GM19452 (cell line): Measurements from ENCODE around the gene DMAC2.
"Not testable (repeated sequence)": the region's sequence is repeated elsewhere in the genome, so short reads cannot be mapped to it uniquely, and the experiment has no call there.

Experiments
- ATAC-seq: cut with Tn5 transposase; IDR thresholded peaks from one replicate; pipeline ENCODE4 v1.9.1; 2021; ENCODE audit not compliant: unreplicated experiment

The DMAC2 gene

DNA sequence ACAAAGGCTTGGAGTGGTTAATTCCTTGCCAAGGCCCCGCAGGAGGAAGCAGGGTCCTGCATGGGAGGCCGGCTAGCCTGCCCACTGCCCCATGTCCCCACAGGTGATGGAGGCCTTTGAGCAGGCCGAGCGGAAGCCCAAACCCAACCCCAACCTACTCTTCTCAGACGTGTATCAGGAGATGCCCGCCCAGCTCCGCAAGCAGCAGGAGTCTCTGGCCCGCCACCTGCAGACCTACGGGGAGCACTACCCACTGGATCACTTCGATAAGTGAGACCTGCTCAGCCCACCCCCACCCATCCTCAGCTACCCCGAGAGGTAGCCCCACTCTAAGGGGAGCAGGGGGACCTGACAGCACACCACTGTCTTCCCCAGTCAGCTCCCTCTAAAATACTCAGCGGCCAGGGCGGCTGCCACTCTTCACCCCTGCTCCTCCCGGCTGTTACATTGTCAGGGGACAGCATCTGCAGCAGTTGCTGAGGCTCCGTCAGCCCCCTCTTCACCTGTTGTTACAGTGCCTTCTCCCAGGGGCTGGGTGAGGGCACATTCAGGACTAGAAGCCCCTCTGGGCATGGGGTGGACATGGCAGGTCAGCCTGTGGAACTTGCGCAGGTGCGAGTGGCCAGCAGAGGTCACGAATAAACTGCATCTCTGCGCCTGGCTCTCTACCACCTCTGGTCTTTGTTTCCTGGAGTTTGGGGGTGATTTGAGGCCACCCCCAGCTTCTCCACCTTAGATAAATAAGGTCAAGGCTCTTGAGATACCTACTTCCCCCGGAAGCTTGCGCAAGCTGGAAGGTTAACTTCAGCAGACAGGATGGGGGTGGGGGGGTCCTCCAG lies 15.2 kb downstream of the DMAC2 start:
- ATAC-seq, result no peak

DNA sequence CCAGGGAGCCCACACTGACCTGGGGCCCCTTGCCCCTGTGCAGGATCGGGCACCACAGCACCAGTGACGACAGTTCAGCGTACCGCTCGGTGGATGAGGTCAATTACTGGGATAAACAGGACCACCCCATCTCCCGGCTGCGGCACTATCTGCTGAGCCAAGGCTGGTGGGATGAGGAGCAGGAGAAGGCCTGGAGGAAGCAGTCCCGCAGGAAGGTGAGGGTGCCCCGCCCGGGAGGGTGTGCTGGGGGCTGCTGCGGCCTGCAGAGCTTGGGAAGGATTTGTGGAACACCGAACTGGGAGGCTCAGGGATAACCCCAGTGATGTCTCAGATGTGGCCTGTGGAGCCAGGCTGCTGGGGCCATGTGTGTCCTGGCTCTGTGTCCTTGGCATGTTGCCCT lies 16.8 kb downstream of the DMAC2 start:
- no peak for ATAC-seq

- ATAC-seq, result no peak
Measured at GRCh38 chr19:41422456-41422855, 17.3 kb downstream of the DMAC2 start.

DNA sequence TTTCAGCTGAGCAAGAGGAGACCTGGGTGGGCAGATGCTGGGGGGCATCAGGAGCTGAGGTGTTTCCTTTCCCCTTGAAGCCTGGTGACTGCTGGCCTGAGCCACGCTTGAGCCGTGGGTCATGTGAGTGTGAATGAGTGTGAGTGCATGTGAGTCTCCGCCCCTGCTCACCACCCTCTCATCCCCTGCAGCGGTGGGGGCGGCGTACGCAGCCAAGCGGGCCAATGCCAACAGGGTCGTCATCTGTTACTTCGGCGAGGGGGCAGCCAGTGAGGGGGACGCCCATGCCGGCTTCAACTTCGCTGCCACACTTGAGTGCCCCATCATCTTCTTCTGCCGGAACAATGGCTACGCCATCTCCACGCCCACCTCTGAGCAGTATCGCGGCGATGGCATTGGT lies 17.7 kb downstream of the DMAC2 start:
- ATAC-seq, result no peak

GRCh38 chr19:41421314-41421713 lies 18.4 kb downstream of the DMAC2 start:
- no peak for ATAC-seq

- ATAC-seq, result no peak
Measured at GRCh38 chr19:41420101-41420880, 19.4 kb downstream of the DMAC2 start.

DNA sequence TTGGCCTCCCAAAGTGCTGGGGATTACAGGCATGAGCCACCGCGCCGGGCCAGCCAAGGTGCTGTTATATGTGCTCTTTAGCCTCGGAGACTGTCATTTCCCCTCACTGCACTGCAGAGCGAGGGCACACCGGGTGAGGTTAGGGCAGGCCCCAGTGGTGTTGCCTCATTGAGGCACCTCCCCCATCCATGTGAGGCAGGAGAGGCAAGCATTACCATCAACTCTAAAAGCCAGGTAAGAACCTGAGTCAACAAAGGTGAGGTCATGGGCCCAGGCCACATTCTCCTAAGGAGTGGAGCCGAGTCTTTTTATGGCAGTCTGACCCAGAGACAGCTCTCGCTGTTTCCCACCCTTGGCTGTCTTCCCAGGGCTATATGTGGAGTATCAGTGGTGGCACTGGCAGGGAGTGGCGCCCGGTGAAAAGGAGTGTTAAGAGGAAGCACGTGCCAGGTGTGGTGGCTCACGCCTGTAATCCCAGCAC lies 23.5 kb downstream of the DMAC2 start:
- no peak for ATAC-seq

DNA sequence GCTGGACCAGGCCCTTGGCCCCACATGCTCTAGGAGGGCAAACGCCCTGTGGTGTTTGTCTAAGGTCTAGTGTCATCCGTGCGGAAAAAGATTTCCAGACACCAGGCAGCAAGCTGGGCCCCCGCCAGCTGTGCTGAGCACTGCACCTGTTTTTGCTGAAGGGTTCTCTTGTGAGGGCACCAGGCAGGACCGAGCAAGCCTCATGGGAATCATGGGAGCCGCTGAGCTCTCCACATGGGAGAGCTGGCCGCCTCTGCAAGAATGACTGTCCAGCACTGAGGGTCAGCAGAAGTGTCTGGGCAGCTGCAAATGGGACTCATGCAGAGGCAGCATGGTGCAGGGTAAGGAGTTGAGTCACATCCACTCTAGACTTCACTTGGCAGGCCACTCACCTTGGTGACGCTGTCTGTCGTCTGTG lies 24.5 kb downstream of the DMAC2 start:
- ATAC-seq, result no peak

GRCh38 chr19:41414461-41414860 lies 25.3 kb downstream of the DMAC2 start:
- no peak for ATAC-seq

- ATAC-seq, result no peak
Measured at GRCh38 chr19:41413947-41414346, 25.8 kb downstream of the DMAC2 start.

DNA sequence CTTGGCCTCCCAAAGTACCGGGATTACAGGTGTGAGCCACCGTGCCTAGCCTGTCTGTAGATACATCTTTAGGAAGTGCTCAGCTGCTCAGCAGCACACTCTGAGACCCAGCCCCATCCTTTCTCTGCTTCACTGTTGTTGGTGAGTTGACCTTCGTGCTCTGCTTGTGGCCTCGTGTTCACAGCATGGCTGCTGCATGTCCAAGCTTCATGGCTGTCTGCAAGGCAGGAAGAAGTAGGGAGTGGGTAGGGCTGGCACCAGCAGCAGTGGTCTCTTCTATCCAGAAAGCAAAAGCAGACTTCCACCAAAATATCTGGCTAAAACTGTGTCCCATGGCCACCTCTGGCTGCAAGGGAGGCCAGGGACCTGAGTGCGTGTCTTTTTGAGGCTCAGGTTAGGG lies 26.8 kb downstream of the DMAC2 start:
- ATAC-seq, result no peak

- no peak for ATAC-seq
Measured at GRCh38 chr19:41411968-41412265, 27.8 kb downstream of the DMAC2 start.

- ATAC-seq, result no peak
Measured at GRCh38 chr19:41411100-41411967, 28.4 kb downstream of the DMAC2 start.

- no peak for ATAC-seq
Measured at GRCh38 chr19:41410336-41411054, 29.2 kb downstream of the DMAC2 start.

DNA sequence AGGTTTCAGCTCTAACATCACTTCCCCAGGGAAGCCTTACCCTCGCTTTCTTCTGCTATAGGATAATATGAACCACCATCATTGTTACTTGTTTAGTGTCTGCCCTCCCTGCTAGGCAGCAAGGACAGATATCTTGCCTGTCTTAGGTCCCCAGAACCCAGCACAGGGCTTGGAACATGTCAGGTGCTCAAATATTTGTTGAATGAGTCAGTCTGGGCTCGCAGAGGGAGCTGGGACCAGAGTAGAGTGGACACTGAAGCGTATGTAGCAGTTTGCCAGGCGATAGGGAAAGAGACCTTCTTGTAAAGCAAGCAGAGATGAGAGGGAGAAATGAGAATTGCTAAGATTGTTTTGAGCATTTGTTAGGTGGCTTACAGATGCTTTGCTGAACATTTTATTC lies 30.4 kb downstream of the DMAC2 start:
- no peak for ATAC-seq

- not testable (repeated sequence) for ATAC-seq
Measured at GRCh38 chr19:41408846-41409245, 30.9 kb downstream of the DMAC2 start.

DNA sequence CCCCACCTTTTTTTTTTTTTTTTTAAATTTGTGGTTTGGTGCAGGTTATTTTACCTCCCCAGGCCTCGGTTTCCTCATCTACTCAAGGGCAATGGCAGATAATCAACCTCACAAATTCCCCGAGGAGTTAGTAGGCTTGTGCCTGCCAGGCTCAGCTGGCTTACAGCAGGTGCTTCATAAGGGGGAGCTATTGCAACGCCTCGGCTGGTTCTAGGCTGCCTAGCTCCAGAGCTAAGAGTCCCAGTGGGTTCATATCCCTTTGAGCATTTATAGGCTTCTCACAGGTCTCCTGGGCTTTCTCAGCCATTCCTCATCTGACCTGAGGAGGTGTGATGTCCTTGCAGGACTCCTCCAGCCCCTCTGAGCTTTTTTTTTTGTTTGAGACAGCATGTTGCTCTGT lies 31.5 kb downstream of the DMAC2 start:
- ATAC-seq, result no peak

DNA sequence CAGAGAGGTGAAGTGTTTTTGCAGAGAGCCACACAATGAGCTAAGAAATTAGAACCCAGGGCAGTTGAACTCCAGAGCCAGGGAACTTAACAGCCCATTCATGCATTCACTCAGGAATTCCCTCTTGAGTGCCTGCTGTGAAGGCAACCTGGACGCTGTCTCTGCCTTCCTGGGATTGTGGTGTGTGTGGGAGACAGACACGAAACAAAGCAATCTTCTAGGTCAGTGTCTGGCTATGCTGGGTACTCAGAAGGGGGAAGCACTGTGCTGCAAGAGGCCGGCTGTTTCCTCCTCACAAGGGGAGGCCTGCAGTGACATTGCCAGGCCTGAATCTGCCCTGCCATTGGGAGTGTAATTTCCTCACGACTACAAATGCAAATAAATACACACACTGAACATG lies 32.4 kb downstream of the DMAC2 start:
- no peak for ATAC-seq

GRCh38 chr19:41405776-41406175 lies 33.9 kb downstream of the DMAC2 start:
- no peak for ATAC-seq

- no peak for ATAC-seq
Measured at GRCh38 chr19:41403181-41403970, 36.3 kb downstream of the DMAC2 start.
